Hepatocyte (in vitro differentiated cells): Measurements from ENCODE around the gene C20orf144. TPM values are rescaled to one million over a fixed set of nuclear protein-coding genes. Genes with fewer than 3 reads are reported as not detected.

Experiments used
- DNase-seq: peaks from one replicate; pipeline ENCODE4 v3.0.0-alpha.2; 2016; ENCODE audit warnings: low spot score
- H2AFZ ChIP-seq: fragments of 200-600 bp; sonication (generic); 2 replicates; pipeline ENCODE4 v1.6.0; 2016; ENCODE audit warnings: antibody characterized with exemption, mild to moderate bottlenecking
- H3K27ac ChIP-seq: fragments of 200-600 bp; sonication (generic); 2 replicates; pipeline ENCODE4 v1.5.1; 2016; ENCODE audit warnings: mild to moderate bottlenecking
- H3K27me3 ChIP-seq: fragments of 200-600 bp; sonication (generic); 2 replicates; pipeline ENCODE4 v1.6.1; 2016
- H3K36me3 ChIP-seq: fragments of 200-600 bp; sonication (generic); replicated peaks from 2 replicates; pipeline ENCODE4 v1.5.1; 2016; ENCODE audit warnings: low read depth; ENCODE audit not compliant: insufficient read depth
- H3K4me1 ChIP-seq: fragments of 200-600 bp; sonication (generic); 2 replicates; pipeline ENCODE4 v1.5.1; 2016; ENCODE audit warnings: mild to moderate bottlenecking, moderate library complexity; ENCODE audit not compliant: insufficient read depth
- H3K4me2 ChIP-seq: fragments of 200-600 bp; sonication (generic); 2 replicates; pipeline ENCODE4 v1.6.0; 2016
- H3K4me3 ChIP-seq: fragments of 200-600 bp; sonication (generic); 2 replicates; pipeline ENCODE4 v1.5.1; 2016; ENCODE audit warnings: mild to moderate bottlenecking
- H3K79me2 ChIP-seq: fragments of 200-600 bp; sonication (generic); 2 replicates; pipeline ENCODE4 v1.6.0; 2017; ENCODE audit warnings: mild to moderate bottlenecking
- H3K9me2 ChIP-seq: fragments of 200-600 bp; sonication (generic); replicated peaks from 2 replicates; pipeline ENCODE4 v1.6.0; 2017; ENCODE audit warnings: mild to moderate bottlenecking; ENCODE audit not compliant: insufficient read depth
- H3K9me3 ChIP-seq: fragments of 200-600 bp; sonication (generic); 2 replicates; pipeline ENCODE4 v1.5.1; 2016; ENCODE audit warnings: low read depth, mild to moderate bottlenecking
- H4K20me1 ChIP-seq: fragments of 200-600 bp; sonication (generic); 2 replicates; pipeline ENCODE4 v1.6.0; 2016; ENCODE audit warnings: mild to moderate bottlenecking; ENCODE audit not compliant: insufficient read depth, poor library complexity, severe bottlenecking
- CTCF ChIP-seq: fragments of 200-600 bp; sonication (generic); IDR thresholded peaks from 2 replicates; pipeline ENCODE4 v1.5.1; 2016; ENCODE audit warnings: antibody characterized with exemption, mild to moderate bottlenecking; ENCODE audit not compliant: poor library complexity
- EZH2 ChIP-seq: fragments of 200-600 bp; sonication (generic); IDR thresholded peaks from 2 replicates; pipeline ENCODE4 v1.6.1; 2016; ENCODE audit warnings: antibody characterized with exemption, mild to moderate bottlenecking, borderline replicate concordance
- EZH2phosphoT487 ChIP-seq: fragments of 200-600 bp; sonication (generic); IDR thresholded peaks from one replicate; pipeline ENCODE4 v1.6.1; 2018; ENCODE audit warnings: antibody characterized with exemption, mild to moderate bottlenecking, low read depth, moderate library complexity; ENCODE audit not compliant: unreplicated experiment, severe bottlenecking
- WGBS: methylation state at CpG from one replicate; pipeline ENCODE4 v1.1.6; 2016; ENCODE audit warnings: low lambda C conversion rate; ENCODE audit errors: missing lambda C conversion rate; 5-methylcytosine and 5-hydroxymethylcytosine counted together
- polyA plus RNA-seq: library from polyadenylated mRNA; unstranded; fragments of >200 nt; fragmentation: Nextera tagmentation; extraction: Ambion mirVana; gene quantifications from 2 replicates; pipeline ENCODE4 v1.2.1, GENCODE V29; 2016
- total RNA-seq: library from RNA; depleted of rRNA; stranded (reverse); fragments of >200 nt; gene quantifications from 2 replicates; pipeline ENCODE4 v1.2.3, GENCODE V29; 2014

C20orf144 gene
- total and polyA plus RNA-seq, 2 experiments from 2014 or later, result 0.30 to 0.46 TPM

- TF ChIP-seq EZH2phosphoT487, result no peak
- TF ChIP-seq EZH2, result no peak
- TF ChIP-seq CTCF, result no peak
- Histone ChIP-seq H3K36me3 (no peaks in the 10 kb centered on the region), H3K27ac (no peak overlapping the region), H3K9me3 (no peaks in the 10 kb centered on the region), H4K20me1 (no peaks in the 10 kb centered on the region), H3K27me3 (no peaks in the 10 kb centered on the region), H2AFZ (no peak overlapping the region), H3K4me1 (peaks cover 32% of the 10 kb centered on the region), H3K4me3 (no peak overlapping the region), H3K4me2 (no peak overlapping the region), H3K79me2 (peaks cover 21% of the 10 kb centered on the region), H3K9me2 (no peaks in the 10 kb centered on the region)
- DNase-seq, result no peak
- 96% methylated on average over 30 of the region's 31 CpGs for WGBS
Observed at GRCh38 chr20:33676652-33677645, 14.8 kb downstream of the C20orf144 start.

- DNase-seq, result no peak
- Histone ChIP-seq H4K20me1 (no peaks in the 10 kb centered on the region), H3K27ac (no peak overlapping the region)
Observed at GRCh38 chr20:33677991-33678702, 16.0 kb downstream of the C20orf144 start.

GRCh38 chr20:33679758-33680485, 17.8 kb downstream of the C20orf144 start:
- H3K27ac ChIP-seq, result no peak overlapping the region

More at GRCh38 chr20:33677991-33678702, 16.0 kb downstream of the C20orf144 start:
- 94% methylated on average over 15 of the region's 15 CpGs for WGBS
- Histone ChIP-seq H3K79me2 (peaks cover 20% of the 10 kb centered on the region), H3K36me3 (no peaks in the 10 kb centered on the region), H3K27me3 (no peaks in the 10 kb centered on the region), H2AFZ (no peak overlapping the region), H3K4me3 (no peak overlapping the region), H3K4me1 (peaks cover 22% of the 10 kb centered on the region), H3K9me3 (no peaks in the 10 kb centered on the region), H3K9me2 (no peaks in the 10 kb centered on the region), H3K4me2 (no peak overlapping the region)
- TF ChIP-seq EZH2, result no peak
- TF ChIP-seq CTCF, result no peak
- no peak for TF ChIP-seq EZH2phosphoT487

More at GRCh38 chr20:33679758-33680485, 17.8 kb downstream of the C20orf144 start:
- H3K79me2 ChIP-seq, result peaks cover 27% of the 10 kb centered on the region
- no peak for DNase-seq
- no peaks in the 10 kb centered on the region for H3K36me3 ChIP-seq
- WGBS, result 92% methylated on average over 20 of the region's 20 CpGs
- no peak overlapping the region for H2AFZ ChIP-seq
- H4K20me1 ChIP-seq, result no peaks in the 10 kb centered on the region
- no peak overlapping the region for H3K4me2 ChIP-seq
- no peaks in the 10 kb centered on the region for H3K9me3 ChIP-seq
- H3K4me3 ChIP-seq, result no peak overlapping the region
- H3K9me2 ChIP-seq, result no peaks in the 10 kb centered on the region
- no peak for TF ChIP-seq CTCF
- TF ChIP-seq EZH2phosphoT487, result no peak
- no peak for TF ChIP-seq EZH2
- H3K27me3 ChIP-seq, result no peaks in the 10 kb centered on the region
- peaks cover 12% of the 10 kb centered on the region for H3K4me1 ChIP-seq
